Activated CD4-positive, alpha-beta T cell treated with anti-CD3 and anti-CD28 coated beads, Interleukin-2, amount 50 U/mL, for 48 hours (primary cell): ENCODE data around the gene CASQ1.
A peak's percentile ranks its signal among the peaks of the same experiment; 100 is the strongest.

Experiments used
- DNase-seq, 2 experiments: peaks; one replicate each; pipeline ENCODE4 v3.0.0-alpha.2; 2020

Gene CASQ1

DNA sequence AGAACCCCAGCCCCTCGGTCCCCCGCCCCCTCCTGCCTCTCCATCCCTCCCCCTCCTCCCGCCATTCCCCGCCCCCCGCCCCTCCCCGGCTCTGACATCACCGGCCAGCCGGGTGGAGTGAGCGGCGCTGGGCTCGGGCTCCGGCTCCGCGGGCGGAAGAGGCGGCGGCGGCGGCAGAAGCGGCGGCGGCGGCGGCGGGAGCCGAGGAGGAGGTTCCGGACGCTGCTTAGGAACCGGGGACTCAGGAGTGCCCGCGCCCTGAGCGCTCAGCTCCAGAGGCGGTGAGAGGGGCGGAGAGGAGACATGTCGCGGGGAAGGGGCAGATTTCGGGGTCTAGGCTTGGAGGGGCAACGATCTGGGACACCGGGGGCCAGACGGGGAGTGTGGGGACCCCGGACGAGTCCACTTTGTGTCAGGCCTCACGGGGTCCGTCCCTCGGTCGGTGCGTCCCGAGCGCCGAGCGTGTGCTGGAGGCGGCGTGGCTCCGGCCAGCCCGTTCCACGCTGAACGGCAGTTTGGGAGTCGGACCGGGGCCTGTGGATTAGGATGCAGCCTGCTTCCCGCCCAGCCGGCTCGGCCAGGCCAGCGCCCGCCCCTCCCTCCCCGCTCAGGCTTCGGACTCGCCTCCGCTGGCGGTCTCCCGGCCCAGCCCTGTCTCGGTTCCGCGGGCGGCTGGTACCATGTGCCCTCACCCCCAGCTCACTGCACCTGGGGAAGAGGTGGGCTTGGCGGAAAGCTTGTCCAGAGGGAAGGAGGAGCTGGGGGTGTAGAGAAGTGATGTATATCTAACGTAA, 15.1 kb downstream of the CASQ1 start, which contains the start of gene PEA15:
PEA15 (plus strand) TSS at position 143 of the 794 bp plus-strand sequence. CDS start 6,161 bp downstream, outside the sequence.
- peak; percentile 78 to 79 for DNase-seq

DNA sequence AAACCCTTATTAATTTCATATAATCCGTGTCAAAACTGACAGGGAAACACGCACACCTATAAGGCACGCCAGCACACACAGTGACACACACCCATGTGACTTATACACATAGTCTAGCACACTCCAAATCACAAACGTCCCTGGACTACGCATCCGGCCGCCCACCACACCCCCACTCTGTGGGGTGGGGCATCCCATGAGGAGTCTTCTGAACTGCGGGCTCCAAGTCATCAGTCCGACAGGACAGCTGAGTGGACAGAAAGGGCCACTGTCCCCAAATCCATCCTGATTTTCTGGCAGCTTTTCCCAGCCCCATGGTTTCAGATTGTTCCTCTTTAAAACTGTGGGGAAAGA, 15.6 kb downstream of the CASQ1 start:
- DNase-seq: peak; percentile 53 to 63

DNA sequence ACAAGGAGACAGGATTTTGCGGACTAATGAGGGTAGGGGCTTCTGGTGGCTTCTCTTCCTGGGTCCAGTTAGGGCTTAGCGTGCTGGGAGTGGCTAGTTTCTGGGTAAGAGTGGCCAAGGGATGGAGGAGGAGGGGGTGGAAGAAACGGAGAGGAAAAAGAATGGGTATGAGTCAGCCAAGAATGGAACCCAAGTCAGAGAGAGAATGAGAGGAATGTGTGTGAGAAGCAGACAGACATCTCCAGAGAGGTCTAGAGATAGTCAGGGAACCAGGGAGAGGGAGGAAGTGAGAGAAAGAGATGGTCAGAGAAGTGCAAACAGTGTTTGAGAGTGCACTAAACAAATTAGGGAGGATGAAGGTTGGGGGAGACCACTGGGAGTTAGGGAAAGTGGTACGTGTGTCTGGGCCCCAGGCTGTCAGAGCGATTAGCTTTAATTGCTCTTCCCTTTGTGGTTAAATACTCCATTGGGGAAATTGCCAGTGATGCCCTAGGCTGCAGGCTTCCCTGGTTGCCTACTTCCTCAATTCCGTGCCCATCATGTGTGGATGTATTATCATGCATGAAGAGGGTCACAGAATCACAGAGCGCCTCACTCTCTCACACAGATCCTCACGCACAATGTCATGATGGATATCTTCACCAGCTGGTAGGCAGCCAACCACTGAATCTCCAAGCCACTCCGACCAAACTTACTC, 16.2 kb downstream of the CASQ1 start:
- DNase-seq: no peak

DNA sequence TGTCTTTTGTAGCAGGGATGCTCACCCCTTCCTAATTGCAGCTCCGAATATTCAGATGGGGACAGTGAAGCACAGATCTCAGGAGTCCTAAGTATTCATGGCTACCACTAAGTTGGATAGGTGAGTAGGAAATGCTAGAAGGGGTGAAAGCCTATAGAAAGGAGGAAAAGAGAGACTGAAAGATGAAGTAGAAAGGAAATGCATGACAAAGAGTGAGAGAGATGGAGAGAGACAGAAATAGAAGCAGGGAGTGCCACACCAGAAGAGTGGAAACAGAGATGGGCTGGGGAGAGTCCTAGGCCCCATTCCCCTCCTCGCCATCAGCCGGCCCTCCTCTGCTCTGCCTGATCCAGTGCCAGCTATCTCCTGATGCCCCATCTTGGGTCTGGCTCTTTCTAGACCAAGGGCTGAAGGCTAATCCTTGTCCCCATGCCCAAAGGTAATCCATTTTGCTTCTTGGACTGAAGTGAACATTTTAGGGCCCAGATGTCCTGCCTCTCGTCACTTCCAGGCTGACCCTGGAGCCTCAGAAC, 16.8 kb downstream of the CASQ1 start:
- DNase-seq: no peak

DNA sequence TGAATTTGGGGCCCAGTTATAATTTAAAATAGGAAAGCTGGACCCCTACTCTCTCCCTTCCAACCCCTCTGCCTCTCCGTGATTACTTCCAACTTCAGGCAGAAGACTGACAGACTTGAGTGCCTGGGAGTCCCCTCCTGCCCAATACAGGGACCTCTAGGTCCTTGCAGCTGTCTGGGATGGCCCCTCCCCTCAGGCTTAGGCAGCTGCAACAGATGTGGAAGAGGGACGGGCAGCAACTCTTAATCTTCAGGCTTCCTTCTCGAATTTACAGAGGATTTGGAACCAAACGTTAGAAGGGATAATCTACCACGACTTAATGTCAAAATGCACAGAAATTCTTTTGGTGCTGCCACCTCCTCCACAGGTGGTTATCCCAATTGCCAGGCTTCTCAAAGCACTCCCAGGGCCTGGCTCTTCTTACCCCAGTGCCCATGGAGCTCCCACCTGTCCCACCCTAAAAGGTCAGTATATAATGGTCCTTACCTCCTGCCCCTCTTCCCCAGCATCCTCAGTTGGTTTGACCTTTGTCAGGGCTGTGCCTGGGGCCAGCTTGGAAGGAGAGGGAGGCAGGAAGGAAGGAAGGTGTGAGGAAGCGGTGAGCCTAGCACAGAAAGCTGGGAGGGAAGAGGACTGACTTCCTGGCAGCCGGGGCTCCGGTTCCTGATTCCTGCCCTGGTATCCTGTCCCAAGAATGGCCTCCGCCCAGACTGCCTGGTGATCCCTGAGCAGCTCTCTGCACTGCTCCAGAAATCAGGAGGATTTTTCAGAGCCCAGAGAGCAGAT, 17.6 kb downstream of the CASQ1 start:
- DNase-seq: no peak

DNA sequence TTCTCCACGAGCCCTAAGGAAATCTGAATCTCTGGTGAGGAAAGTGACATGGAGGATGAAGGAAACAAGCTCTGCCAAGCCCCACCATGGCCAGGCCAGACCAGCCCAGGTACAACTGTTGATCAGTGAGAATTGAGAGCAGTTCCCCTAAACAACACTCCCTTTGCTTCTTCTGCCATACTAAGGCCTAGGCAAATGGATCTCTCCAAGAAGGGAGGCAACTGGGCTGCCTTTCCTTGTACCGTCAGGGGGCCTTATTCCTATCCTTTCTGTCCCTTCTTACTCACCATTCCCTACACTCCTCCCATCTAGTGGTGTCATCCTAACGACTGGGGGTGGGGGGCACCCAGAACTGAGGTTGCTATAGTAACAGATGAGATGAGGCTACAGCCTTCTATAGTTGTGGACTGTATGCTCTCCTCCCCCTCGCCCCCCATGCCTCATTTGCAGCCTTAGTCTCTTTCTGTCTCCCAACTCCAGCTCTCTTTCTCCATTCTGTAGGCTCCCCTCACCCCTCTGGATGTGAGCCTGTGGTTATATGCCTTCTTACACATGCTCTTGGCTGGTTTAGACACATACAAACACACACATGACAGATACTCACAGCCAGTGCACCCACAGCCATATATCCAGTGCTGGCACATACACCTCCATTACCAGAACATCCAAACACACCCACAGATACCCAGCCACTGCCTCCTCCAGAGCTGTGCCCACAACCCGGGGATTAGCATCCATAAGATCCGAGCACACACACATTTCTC, 18.4 kb downstream of the CASQ1 start:
- no peak for DNase-seq

DNA sequence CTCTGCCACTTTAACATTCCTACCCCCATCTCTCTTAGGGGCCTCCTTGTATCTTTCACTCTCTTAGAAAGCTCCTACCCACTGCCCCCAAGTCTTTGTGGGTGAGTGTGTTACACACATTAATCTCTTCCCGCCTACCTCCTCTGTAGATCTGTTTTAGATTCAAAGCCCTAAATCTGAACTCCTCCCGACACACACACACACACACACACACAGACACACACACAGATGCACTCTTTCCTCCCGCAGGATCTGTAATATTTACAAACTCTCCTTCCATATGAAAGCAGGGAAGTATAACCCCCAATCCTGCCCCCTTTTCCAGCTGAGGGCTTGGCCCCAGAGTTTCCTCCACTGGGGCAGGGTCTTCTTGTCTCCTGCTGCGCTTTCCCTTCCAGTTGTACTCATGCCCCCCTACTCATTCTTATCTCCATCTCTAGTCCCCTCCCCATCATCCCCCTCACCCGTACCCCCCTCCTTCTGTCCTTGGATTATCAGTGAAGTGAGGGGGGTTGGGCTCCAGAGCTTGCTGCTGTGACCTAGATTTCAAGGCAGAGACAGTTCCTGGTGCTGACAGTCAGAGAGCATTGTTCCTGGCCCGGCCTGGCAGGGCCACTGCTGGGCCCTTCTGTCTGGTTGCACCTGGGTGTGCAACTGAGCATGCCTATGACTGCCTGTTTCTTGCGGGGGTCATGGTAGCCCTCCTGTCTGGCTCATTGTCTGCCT, 19.1 kb downstream of the CASQ1 start:
- no peak for DNase-seq

DNA sequence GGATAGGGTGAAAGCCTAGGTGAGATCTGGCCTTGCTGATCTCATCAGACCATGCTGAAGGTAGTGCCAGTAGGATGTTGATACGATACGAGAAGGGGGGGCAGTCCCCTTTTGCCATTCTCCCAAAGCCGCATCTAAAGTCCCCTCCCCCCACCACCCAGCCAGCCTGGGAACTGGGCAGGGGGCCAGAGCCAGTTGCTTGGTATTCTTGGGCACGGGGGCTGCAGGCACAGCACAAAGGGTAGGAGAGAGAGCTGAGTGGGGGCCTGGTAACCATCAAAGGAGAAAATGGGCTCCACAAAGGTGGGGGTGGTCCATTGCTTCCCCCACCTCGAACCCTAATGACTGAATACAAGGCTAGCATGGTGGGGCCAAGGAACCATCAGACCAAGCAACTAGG, 20.2 kb downstream of the CASQ1 start:
- DNase-seq: no peak

DNA sequence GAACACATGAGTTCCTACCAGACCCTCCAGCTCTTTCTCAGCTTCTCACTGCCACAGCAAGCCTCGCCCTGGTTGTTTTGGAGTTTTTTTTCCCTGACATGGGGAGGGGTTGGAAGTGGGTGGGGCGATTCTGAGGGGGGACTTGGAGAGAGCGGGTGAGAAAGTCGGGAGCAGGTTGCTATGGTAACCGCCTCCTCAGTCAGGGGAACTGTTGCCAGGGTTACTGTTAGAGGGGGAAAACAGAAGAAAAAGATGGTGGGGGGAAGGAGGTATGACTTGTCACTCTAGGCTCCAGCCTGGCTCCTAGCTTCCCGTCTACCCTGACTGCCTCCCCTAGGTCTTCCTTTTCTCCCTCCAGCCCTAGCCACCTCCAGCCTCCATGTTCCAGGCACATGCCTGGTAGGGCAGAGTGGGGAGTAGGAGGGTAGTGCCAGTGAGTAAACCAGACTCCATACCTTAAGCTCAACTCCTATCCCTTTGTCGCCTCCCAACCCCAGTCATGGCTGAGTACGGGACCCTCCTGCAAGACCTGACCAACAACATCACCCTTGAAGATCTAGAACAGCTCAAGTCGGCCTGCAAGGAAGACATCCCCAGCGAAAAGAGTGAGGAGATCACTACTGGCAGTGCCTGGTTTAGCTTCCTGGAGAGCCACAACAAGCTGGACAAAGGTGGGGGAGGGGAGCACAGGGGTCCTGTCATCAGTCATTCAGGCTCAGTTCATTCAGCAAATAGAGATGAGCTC, 20.8 kb downstream of the CASQ1 start:
- no peak for DNase-seq

DNA sequence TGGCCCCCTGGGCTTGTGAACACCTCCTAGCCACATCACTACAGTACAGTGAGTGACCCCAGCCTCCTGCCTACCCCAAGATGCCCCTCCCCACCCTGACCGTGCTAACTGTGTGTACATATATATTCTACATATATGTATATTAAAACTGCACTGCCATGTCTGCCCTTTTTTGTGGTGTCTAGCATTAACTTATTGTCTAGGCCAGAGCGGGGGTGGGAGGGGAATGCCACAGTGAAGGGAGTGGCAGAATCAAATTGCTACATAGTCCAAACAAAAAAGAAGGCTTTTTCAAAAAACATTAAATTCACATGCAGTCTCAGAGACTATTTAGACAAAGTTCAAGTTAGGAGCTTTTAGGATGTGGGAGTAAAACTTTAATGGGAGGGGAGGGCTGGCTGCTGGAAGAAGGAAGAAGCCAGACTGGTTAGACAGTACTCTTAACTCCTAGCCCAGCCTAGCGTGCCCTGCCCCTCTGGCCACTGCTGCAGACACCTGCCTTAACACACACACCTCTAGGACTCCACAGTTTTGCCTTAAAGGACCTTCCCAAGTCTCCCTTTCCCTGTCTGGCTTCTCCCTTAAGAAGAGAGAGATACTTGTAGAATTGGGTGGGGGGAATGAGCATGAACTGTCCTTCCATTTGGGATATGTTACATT, 24.2 kb downstream of the CASQ1 start:
- DNase-seq: no peak

DNA sequence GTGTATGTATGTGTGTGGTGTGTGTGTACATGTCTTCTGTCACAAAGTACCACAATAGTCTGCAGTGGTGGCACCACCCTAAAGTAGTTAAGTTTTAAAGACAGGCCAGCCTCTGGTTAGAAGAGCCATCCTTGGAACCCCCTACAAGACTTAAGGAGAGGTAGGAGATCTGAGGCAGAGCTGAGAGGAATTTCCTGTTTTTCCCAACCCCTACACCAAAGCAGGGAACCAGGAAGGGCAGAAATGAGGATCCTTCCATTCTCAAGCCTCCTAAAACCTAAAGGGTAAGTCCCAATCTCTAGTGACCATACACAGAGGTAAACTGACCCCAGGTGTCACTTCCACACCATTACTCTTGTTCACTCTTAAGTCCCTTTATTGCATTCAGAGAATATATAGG, 25.9 kb downstream of the CASQ1 start:
- no peak for DNase-seq

DNA sequence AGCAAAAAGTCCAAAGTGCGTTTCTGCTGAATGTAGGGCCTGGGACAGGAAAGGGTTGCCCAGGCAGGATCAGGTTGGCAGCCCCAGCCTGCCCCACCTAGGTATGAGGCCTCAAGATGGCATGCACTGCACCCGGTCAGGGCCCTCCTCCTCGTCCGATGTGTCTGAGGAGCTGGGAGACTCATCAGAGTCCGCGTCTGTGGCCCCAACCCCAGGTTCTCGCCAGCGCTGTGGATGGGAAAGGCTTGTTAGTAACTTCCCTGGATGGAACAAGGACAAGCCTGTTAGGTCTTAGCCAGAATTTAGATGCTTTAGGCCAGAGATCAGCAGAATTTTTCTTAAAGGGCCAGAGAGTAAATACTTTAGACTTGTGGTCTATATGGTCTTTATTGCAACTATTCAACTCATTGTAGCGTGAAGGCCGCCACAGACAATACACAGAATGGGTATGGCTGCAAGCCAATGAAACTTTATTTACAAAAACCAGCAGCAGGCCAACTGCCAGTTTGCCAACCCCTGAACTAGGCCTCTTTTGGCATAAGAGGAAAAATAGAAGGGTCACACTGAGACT, 27.2 kb downstream of the CASQ1 start:
- no peak for DNase-seq

DNA sequence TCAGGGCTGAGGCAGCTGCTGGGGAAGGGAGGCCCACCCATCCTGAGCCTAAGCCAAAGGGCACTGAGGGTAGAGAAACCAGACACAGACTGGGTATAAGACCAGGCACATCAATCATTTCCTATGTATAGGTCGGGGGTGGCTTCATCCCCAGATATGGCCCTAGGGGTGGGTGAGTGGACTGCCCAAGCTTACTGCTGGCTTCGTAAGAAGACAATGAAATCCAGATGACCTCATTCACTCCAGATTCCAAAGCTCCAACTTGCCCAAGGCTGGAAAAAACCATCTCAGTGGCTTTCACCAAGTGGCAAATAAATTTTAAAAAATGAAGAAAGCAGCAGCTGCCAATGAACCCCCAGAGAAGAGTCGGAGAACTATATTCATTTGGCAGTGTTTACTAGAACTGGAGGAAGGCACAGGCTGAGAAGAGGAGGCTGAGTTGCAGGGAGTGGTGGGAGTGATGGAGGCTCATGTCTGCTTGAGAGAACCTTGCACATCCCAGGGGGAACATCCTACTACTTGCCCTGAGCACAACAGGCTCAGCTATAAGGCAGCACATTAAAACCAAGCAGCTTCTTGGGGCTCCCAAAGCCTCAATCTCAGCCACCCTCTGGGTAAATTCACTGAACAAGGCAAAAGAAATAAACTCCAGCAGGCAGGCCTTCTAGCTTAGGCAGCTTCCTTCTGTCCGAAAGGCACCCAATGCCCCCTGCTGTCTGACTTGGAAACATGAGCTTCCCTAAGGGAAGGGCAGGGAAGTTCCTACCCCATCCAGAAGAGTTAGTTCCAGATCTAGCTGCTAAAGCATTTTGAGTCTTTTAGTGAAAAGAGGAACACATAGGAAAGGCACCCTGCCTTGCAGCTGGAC, 28.9 kb downstream of the CASQ1 start:
- DNase-seq: no peak

DNA sequence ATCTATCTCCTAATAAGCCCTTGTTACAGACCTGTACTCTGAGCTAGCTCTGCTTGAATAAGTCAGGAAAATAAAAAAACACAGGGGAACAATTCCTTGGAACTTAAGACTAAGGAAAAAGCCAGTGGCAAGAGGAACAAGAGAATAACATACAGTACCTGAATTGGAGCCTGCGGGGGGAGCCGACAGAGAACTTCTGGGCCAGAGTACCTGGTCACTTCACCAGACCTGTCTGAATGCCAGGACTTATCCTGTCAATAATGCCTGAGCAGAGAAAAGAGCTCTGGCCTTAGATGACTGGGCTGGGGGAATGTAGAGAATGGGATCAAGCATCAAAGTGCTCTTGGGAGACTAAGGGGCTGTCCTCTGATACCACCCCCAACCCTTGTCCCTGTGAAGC, 29.9 kb downstream of the CASQ1 start:
- no peak for DNase-seq

DNA sequence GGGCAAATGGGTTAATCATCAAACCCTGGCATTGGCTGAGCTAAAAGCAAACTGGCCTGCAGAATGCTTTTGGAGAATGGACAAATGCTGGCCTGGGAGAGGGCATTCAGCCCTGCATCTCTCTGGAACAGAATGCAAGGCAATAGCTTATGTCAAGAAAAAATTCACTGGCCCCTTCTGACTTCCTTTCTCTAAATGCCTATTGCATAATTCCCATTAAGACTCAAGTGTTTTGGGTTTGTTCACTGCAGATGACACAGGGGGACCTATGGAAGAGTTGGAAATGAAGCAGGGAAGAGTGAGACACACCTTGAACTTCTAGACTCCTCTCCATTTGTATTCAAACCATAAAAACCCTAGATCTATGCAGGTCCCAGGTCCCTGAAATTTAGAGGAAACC, 30.7 kb downstream of the CASQ1 start:
- no peak for DNase-seq

DNA sequence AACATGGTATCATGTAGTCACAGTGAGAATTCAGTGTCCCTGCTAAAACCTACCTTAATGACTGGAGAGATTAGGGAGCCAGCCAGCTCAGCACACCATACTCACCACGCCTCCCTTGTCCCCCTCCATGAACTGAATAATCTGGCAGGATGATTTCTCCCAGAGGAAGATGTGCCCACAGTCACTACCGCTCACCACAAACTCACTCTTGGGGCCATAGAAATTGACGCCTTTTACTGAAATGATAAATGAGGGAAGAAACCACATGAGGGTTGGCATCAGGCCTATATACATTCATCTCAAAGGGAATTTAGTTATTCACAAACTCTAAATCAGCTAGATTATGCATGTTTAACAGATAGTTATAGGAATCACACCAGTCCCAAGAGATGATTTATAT, 32.2 kb downstream of the CASQ1 start:
- no peak for DNase-seq

DNA sequence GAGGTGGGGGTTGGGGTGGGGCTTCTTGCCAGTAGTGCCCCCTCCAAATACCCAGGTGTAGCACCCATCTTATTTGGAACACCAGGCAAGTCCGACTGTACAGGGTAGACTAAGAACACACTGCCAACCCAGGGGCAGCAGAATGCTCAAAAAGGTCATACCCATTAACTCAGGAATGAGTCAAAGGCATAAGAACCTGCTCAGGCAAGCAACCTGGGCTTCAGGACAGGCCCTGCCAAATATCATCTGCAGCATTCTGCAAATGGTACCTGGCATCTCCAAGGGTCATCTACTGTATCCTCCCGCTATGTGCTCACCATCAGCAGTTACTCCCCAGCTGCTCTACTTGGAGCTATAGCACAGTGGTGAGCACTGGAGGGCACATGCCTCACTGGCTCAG, 34.2 kb downstream of the CASQ1 start:
- DNase-seq: no peak

DNA sequence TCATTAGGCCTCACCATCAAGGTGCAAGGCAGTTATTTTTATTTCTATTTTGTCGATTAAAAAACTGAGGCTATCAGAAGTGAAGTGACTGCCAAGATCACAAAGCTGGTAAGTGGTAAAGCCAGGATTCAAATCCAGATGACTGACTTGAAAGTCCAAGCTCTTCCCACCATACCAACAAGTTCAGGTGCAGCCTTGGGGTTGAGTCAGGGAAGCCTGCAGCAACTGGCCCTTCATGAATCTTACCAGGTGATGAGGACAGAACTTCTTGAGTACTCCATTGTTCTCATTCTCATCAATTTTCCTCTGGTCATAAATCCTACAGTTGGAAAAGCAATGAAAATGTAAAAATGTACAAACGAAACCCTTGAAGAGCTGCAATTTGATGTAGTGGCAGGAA, 35.0 kb downstream of the CASQ1 start:
- no peak for DNase-seq

DNA sequence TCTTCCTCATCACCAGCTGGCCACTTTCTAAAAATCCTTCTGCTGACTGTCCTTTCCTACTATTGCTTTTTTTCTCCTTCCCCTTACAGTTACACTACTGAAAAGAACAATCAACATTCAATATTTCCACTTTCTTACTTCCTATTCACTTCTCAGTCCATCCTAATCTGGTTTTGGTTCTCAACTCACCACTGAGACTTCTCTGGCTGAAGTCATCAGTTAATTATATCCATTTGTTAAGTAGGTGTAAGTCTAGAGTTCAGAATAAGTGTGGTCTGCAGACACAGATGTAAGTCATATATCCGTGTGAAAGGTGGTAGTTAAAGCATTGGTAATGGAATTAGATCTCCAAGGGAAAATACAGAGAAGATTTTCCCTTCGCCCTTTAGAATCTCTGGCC, 36.2 kb downstream of the CASQ1 start:
- DNase-seq: no peak
